ENCODE data around the gene RAB3IP. TPM values are rescaled to one million over a fixed set of nuclear protein-coding genes. Genes with fewer than 3 reads are reported as not detected.

Gene RAB3IP
- total and polyA plus RNA-seq, 2 of the 4 experiments (the other 2 are of a cell fraction): 1.5 to 2.7 TPM

DNA sequence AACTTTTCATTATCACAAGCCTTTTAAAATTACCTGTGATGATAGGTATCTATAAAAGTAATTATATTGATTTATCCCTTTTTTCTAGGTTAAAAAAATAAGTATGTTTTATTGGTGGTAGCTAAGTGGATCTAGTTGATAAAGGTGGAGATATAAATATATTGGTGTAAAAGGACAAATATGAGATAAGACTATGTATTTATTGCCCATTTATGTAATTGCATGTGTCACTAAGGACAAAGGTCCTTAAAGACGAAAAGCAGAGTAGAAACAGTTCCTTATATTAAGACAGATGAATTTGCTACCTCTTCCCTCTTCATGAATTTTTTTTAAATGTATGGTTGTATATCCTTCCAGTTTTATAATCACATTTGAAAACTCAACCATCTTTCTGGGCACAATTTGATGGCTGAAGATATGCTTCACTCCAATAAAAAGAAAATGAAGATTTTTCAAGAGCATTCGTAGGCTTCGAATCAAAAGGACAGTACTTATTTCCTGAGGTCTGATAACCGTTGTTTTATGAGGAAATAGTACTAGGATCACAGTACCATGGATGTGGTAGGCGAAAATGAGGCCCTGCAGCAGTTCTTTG, 86.4 kb downstream of the RAB3IP start, which contains the start of gene MYRFL:
MYRFL (plus strand) TSS at position 262 of the 595 bp plus-strand sequence; CDS start at position 553, 291 bp downstream.
- H3K9me1 ChIP-seq (ENCODE audit: insufficient read depth, low read length): no peaks in the 10 kb centered on the region
- no peak within 1 kb of the TSS for H3K23ac ChIP-seq (ENCODE audit: low read depth, low read length)
- dilution Hi-C loops (cut with HindIII; ENCODE audit: low sequenced_read_pairs, unreplicated experiment) (no loop called here), in situ Hi-C loops (cut with MboI; ENCODE audit: low sequenced_read_pairs) (no loop called here), intact Hi-C loops (cut with micrococcal nuclease) (no loop called here)
- H2BK5ac ChIP-seq (ENCODE audit: low read depth, low read length, poor library complexity, severe bottlenecking): no peak within 1 kb of the TSS
- no peak within 1 kb of the TSS for H2AK5ac ChIP-seq (ENCODE audit: low read depth, low read length)
- no peak within 1 kb of the TSS for H3K27ac ChIP-seq (ENCODE audit: insufficient read depth, low read length)
- no peak within 1 kb of the TSS for H2BK15ac ChIP-seq (ENCODE audit: low read depth, low read length)
- BruUV-seq (replicated peaks): no TSS peak
- H3K56ac ChIP-seq (ENCODE audit: extremely low read depth, insufficient read depth, low read length): no peak within 1 kb of the TSS
- H3K4me1 ChIP-seq (ENCODE audit: control insufficient read depth, insufficient read depth, low read length): peaks cover 3% of the 10 kb centered on the region; the same call in 1 of the 2 replicates
- no peak within 1 kb of the TSS for H3K18ac ChIP-seq (ENCODE audit: low read depth, low read length)
- no peak within 1 kb of the TSS for H4K5ac ChIP-seq (ENCODE audit: low read depth, low read length)
- no peak within 1 kb of the TSS for H2AFZ ChIP-seq (replicated peaks; ENCODE audit: low read length, poor library complexity)
- no peaks in the 10 kb centered on the region for H3K36me3 ChIP-seq (ENCODE audit: control insufficient read depth, insufficient read depth, low read length)
- H3K4me3 ChIP-seq (ENCODE audit: insufficient read depth, low read depth, low read length): no peak within 1 kb of the TSS
- no peak within 1 kb of the TSS for H4K8ac ChIP-seq (ENCODE audit: low read depth in 2 of 2, low read length in 2 of 2)
- H3K27me3 ChIP-seq (ENCODE audit: control insufficient read depth, insufficient read depth, low read length): no peaks in the 10 kb centered on the region; the same call in 1 of the 2 replicates
- no peak within 1 kb of the TSS for H3K4me2 ChIP-seq (ENCODE audit: low read depth, low read length)
- H3K9ac ChIP-seq (ENCODE audit: low read depth, low read length): no peak within 1 kb of the TSS
- H4K20me1 ChIP-seq (ENCODE audit: insufficient read depth, low read length): no peaks in the 10 kb centered on the region
- no peak within 1 kb of the TSS for H2BK20ac ChIP-seq (ENCODE audit: low read depth, low read length)
- no peak for DNase-seq
- no peaks in the 10 kb centered on the region for H3K79me1 ChIP-seq (ENCODE audit: low read depth in 1 of 2, low read length in 2 of 2)
- TF ChIP-seq RAD21 (IDR thresholded peaks at IDR 0.05; ENCODE audit: low read length) (no peak), CEBPB (IDR thresholded peaks at IDR 0.05; ENCODE audit: low read depth, low read length) (no peak), FOS (IDR thresholded peaks at IDR 0.05; ENCODE audit: low read depth, low read length) (no peak)
- ATAC-seq (ENCODE audit: low read depth): no peak
- ChIA-PET POLR2A (ENCODE audit: unreplicated experiment) (no interaction called here), CTCF (no interaction called here)
- H4K91ac ChIP-seq (ENCODE audit: insufficient read depth, low read depth, low read length): no peak within 1 kb of the TSS
- H2BK120ac ChIP-seq (ENCODE audit: low read depth, low read length): no peak within 1 kb of the TSS
- no peak within 1 kb of the TSS for H3K14ac ChIP-seq (replicated peaks; ENCODE audit: low read depth, low read length)
- WGBS, 2 experiments (ENCODE audit: extremely low coverage in 2 of 2, insufficient read length in 1 of 2): no CpG with 5 or more reads among the region's 5 CpGs
- H3K4ac ChIP-seq (ENCODE audit: low read depth, low read length): no peak within 1 kb of the TSS
- H3K9me3 ChIP-seq (ENCODE audit: control insufficient read depth, insufficient read depth, low read length): no peaks in the 10 kb centered on the region
- H2AK9ac ChIP-seq (replicated peaks; ENCODE audit: low read depth, low read length, poor library complexity): no peak within 1 kb of the TSS
